Measurements from ENCODE around the gene DIPK1C. TPM values are rescaled to one million over a fixed set of nuclear protein-coding genes. Genes with fewer than 3 reads are reported as not detected.

DIPK1C gene
- total and polyA plus RNA-seq, 2 donors (not counting 1 experiment from before 2014, with no cell fraction given), result not detected

- Histone ChIP-seq H3K36me3 (ENCODE audit: control insufficient read depth, insufficient read depth, low read length) (no peaks in the 10 kb centered on the region), H3K4me1 (ENCODE audit: control insufficient read depth, extremely low read depth, insufficient read depth, low read length) (no peaks in the 10 kb centered on the region), H3K9me3 (ENCODE audit: control insufficient read depth, insufficient read depth, low read depth, low read length) (no peaks in the 10 kb centered on the region), H4K20me1 (ENCODE audit: control insufficient read depth, extremely low read depth, insufficient read depth, low read length) (no peaks in the 10 kb centered on the region), H3K4me2 (ENCODE audit: extremely low read depth, insufficient read depth, low read length) (no peak overlapping the region), H3K79me2 (ENCODE audit: control insufficient read depth, insufficient read depth, low read length) (no peaks in the 10 kb centered on the region), H3K9ac (ENCODE audit: insufficient read depth, low read length) (no peak overlapping the region), H3K4me3 (replicated peaks in 1 of 4; ENCODE audit: control extremely low read depth in 1 of 4, insufficient read depth in 1 of 4, low read depth in 3 of 4, low read length in 4 of 4) (no peak overlapping the region), H3K27ac (ENCODE audit: insufficient read depth, low read length) (no peak overlapping the region), H2AFZ (ENCODE audit: low read length) (no peak overlapping the region), H3K27me3 (ENCODE audit: control insufficient read depth, insufficient read depth, low read length) (no peaks in the 10 kb centered on the region)
- no peak for DNase-seq (ENCODE audit: low read depth in 2 of 2)
- TF ChIP-seq EZH2 (IDR thresholded peaks at IDR 0.05; ENCODE audit: low read length, missing control alignments), result no peak
- no peak for TF ChIP-seq CTCF (conservative IDR thresholded peaks at IDR 0.05 in 1 of 2, IDR thresholded peaks at IDR 0.05 in 1 of 2; ENCODE audit: low read depth in 1 of 2, low read length in 2 of 2)
These were observed 45.6 kb downstream of the DIPK1C start for GRCh38 chr18:74411475-74411874.

- H2AFZ ChIP-seq (ENCODE audit: low read length), result no peak overlapping the region
- no peak for DNase-seq (ENCODE audit: low read depth in 2 of 2)
- H3K9ac ChIP-seq (ENCODE audit: insufficient read depth, low read length), result no peak overlapping the region
- no peaks in the 10 kb centered on the region for H3K4me1 ChIP-seq (ENCODE audit: control insufficient read depth, extremely low read depth, insufficient read depth, low read length)
- H4K20me1 ChIP-seq (ENCODE audit: control insufficient read depth, extremely low read depth, insufficient read depth, low read length), result no peaks in the 10 kb centered on the region
- no peaks in the 10 kb centered on the region for H3K27me3 ChIP-seq (ENCODE audit: control insufficient read depth, insufficient read depth, low read length)
- TF ChIP-seq CTCF (conservative IDR thresholded peaks at IDR 0.05 in 1 of 2, IDR thresholded peaks at IDR 0.05 in 1 of 2; ENCODE audit: low read depth in 1 of 2, low read length in 2 of 2) (no peak), EZH2 (IDR thresholded peaks at IDR 0.05; ENCODE audit: low read length, missing control alignments) (no peak)
- no peak overlapping the region for H3K4me3 ChIP-seq (replicated peaks in 1 of 4; ENCODE audit: control extremely low read depth in 1 of 4, insufficient read depth in 1 of 4, low read depth in 3 of 4, low read length in 4 of 4)
- no peak overlapping the region for H3K4me2 ChIP-seq (ENCODE audit: extremely low read depth, insufficient read depth, low read length)
- H3K27ac ChIP-seq (ENCODE audit: insufficient read depth, low read length), result no peak overlapping the region
- no peaks in the 10 kb centered on the region for H3K79me2 ChIP-seq (ENCODE audit: control insufficient read depth, insufficient read depth, low read length)
- no peaks in the 10 kb centered on the region for H3K9me3 ChIP-seq (ENCODE audit: control insufficient read depth, insufficient read depth, low read depth, low read length)
- no peaks in the 10 kb centered on the region for H3K36me3 ChIP-seq (ENCODE audit: control insufficient read depth, insufficient read depth, low read length)
These were observed 46.6 kb downstream of the DIPK1C start for GRCh38 chr18:74410441-74410992.

GRCh38 chr18:74407888-74408287 is 49.2 kb downstream of the DIPK1C start:
- Histone ChIP-seq H3K4me3 (replicated peaks in 1 of 4; ENCODE audit: control extremely low read depth in 1 of 4, insufficient read depth in 1 of 4, low read depth in 3 of 4, low read length in 4 of 4) (no peak overlapping the region), H3K27ac (ENCODE audit: insufficient read depth, low read length) (no peak overlapping the region), H3K79me2 (ENCODE audit: control insufficient read depth, insufficient read depth, low read length) (no peaks in the 10 kb centered on the region), H3K36me3 (ENCODE audit: control insufficient read depth, insufficient read depth, low read length) (no peaks in the 10 kb centered on the region), H2AFZ (ENCODE audit: low read length) (no peak overlapping the region), H4K20me1 (ENCODE audit: control insufficient read depth, extremely low read depth, insufficient read depth, low read length) (no peaks in the 10 kb centered on the region), H3K9me3 (ENCODE audit: control insufficient read depth, insufficient read depth, low read depth, low read length) (no peaks in the 10 kb centered on the region), H3K4me1 (ENCODE audit: control insufficient read depth, extremely low read depth, insufficient read depth, low read length) (no peaks in the 10 kb centered on the region), H3K27me3 (ENCODE audit: control insufficient read depth, insufficient read depth, low read length) (no peaks in the 10 kb centered on the region), H3K4me2 (ENCODE audit: extremely low read depth, insufficient read depth, low read length) (no peak overlapping the region), H3K9ac (ENCODE audit: insufficient read depth, low read length) (no peak overlapping the region)
- TF ChIP-seq EZH2 (IDR thresholded peaks at IDR 0.05; ENCODE audit: low read length, missing control alignments), result no peak
- no peak for TF ChIP-seq CTCF (conservative IDR thresholded peaks at IDR 0.05 in 1 of 2, IDR thresholded peaks at IDR 0.05 in 1 of 2; ENCODE audit: low read depth in 1 of 2, low read length in 2 of 2)
- no peak for DNase-seq (ENCODE audit: low read depth in 2 of 2)

Data from fibroblast of lung (primary cell).